Ovary (tissue), 9 donors: Measurements from ENCODE around the gene GRAMD1B. TPM values are rescaled to one million over a fixed set of nuclear protein-coding genes. Genes with fewer than 3 reads are reported as not detected.

Experiments used
- DNase-seq, 5 donors: peaks; one replicate each; pipeline ENCODE4 v3.0.0-alpha.2; 2019 to 2020
- H3K27ac ChIP-seq, 2 donors: fragments of 200-600 bp; one replicate each; pipeline versions ENCODE4 v1.5.1 to v1.8.0; 2019 to 2022
- H3K27me3 ChIP-seq: fragments of 200-600 bp; one replicate; pipeline ENCODE4 v1.8.0; 2022
- H3K36me3 ChIP-seq: fragments of 200-600 bp; sonication (generic); one replicate; pipeline ENCODE4 v1.5.1; 2019
- H3K4me1 ChIP-seq: one replicate; pipeline ENCODE4 v1.8.1; 2013; ENCODE audit warnings: mild to moderate bottlenecking, moderate library complexity; ENCODE audit not compliant: insufficient read depth
- H3K4me3 ChIP-seq: fragments of 200-600 bp; sonication (generic); one replicate; pipeline ENCODE4 v1.5.1; 2017
- H3K9me3 ChIP-seq, 2 donors: fragments of 200-600 bp in 1 of 2; sonication (generic) in 1 of 2; one replicate each; pipeline versions ENCODE4 v1.5.1 to v1.8.1; 2013 to 2019; ENCODE audit warnings: mild to moderate bottlenecking in 1 of 2, moderate library complexity in 1 of 2
- EP300 ChIP-seq: sonication (generic); formaldehyde crosslinking; IDR thresholded peaks from one replicate; pipeline ENCODE4 v1.6.1; 2017; ENCODE audit warnings: antibody characterized with exemption
- POLR2A ChIP-seq: fragments of 450-650 bp; IDR thresholded peaks from one replicate; pipeline ENCODE4 v1.6.1; 2017; ENCODE audit warnings: antibody characterized with exemption, mild to moderate bottlenecking, moderate library complexity
- WGBS, 3 donors: extraction: QIAGEN DNeasy Blood & Tissue Kit in 1 of 3; methylation state at CpG; one replicate each; pipeline versions ENCODE4 v1.1.5 to v1.1.7; 2013 to 2017; 5-methylcytosine and 5-hydroxymethylcytosine counted together
- intact Hi-C, 4 donors: fragments of 100-400 bp; cut with DNase I; formaldehyde crosslinking; loops; one replicate each; pipeline versions ENCODE4 v1.11.0 to v1.15.1; 2022 to 2023
- polyA plus RNA-seq, 2 donors: library from polyadenylated mRNA; stranded (reverse); fragments of 200-250 nt in 1 of 2; fragments of 350-450 nt in 1 of 2; fragmentation: Illumina TruSeq in 1 of 2; extraction: RNeasy Lipid Tissue Mini Kit (QIAGEN cat#74804) in 1 of 2; gene quantifications; one replicate each; pipeline ENCODE4 v1.2.3, GENCODE V29; 2013 to 2014
- total RNA-seq, 7 donors: library from RNA; depleted of rRNA in 2 of 7; stranded (reverse); fragments of >200 nt in 2 of 7; fragmentation: NEBNext Ultra II Directional in 3 of 7; extraction: Animal tissue kit (Norgen Biotek cat#: 25700) in 3 of 7; gene quantifications; one replicate each; pipeline versions ENCODE4 v1.1.0 to v1.2.4, GENCODE V29; 2016 to 2023
- TF ChIP-seq, protein P1 (sequence below), 3 donors: fragments of 450-650 bp in 2 of 3; fragments of 200-600 bp in 1 of 3; IDR thresholded peaks; one replicate each; pipeline versions ENCODE4 v1.5.1 to v1.8.0; 2016 to 2022; ENCODE audit warnings: antibody characterized with exemption in 3 of 3, mild to moderate bottlenecking in 1 of 3
- donor health status: DM: no; HTN: no; CAD: no; lungs with moderate emphysema.
- donor health status: DM: no; HTN: no; CAD: no.
- donor health status: Bipolar disorder and iron deficiency.
- donor health status: DM: yes; HTN: yes; CAD: no.
- donor health status: DM: no; HTN: no; CAD: no.
- donor health status: DM: yes; HTN: yes; CAD: no.

GRAMD1B gene
- total and polyA plus RNA-seq, 9 donors, result 10.8 to 185 (median 25.4) TPM

DNA sequence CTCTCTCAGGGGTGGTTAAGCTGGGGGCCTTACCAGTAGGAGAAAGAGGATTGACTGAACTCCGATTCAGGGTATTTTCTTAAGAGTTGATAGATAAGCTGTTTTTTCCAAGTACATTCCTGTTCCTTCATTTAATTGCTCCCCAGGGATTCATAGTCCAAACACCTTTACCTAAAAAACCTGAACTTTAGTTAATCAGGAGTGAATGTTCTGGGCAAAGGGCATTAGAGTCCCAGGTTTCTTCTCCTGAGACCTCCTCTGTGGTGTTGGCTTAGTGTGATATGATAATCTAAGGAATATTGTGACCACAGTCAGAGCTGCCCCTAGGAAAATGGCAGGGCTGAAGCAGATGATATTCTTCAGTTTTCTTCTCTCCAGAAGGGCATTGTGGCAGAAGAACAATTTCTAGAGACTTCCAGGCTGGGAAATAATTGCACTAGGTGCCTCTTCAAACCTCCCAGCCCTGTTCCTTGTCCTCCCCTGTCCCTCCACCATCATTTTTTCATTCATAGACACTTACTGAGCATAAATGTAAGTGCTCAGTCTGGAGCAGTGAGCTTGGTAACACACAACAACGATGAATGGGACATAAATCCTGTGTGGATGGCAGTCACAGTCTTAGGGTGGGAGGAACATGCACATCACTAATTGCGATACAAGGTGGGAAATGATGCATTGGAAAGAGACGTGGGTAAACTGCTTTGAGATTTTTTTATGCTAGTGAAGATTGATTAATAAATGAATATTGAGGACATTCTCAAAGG is 11.5 kb upstream of the GRAMD1B start:
- Histone ChIP-seq H3K27me3 (no peaks in the 10 kb centered on the region), H3K9me3 (no peaks in the 10 kb centered on the region), H3K27ac (no peak overlapping the region), H3K36me3 (no peaks in the 10 kb centered on the region), H3K4me1 (no peaks in the 10 kb centered on the region), H3K4me3 (no peak overlapping the region)
- TF ChIP-seq POLR2A, result no peak
- TF ChIP-seq, protein P1, sequence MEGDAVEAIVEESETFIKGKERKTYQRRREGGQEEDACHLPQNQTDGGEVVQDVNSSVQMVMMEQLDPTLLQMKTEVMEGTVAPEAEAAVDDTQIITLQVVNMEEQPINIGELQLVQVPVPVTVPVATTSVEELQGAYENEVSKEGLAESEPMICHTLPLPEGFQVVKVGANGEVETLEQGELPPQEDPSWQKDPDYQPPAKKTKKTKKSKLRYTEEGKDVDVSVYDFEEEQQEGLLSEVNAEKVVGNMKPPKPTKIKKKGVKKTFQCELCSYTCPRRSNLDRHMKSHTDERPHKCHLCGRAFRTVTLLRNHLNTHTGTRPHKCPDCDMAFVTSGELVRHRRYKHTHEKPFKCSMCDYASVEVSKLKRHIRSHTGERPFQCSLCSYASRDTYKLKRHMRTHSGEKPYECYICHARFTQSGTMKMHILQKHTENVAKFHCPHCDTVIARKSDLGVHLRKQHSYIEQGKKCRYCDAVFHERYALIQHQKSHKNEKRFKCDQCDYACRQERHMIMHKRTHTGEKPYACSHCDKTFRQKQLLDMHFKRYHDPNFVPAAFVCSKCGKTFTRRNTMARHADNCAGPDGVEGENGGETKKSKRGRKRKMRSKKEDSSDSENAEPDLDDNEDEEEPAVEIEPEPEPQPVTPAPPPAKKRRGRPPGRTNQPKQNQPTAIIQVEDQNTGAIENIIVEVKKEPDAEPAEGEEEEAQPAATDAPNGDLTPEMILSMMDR (IDR thresholded peaks at IDR 0.05), result no peak
- no peak for TF ChIP-seq EP300
- intact Hi-C loops, result no loop called here
- WGBS, 3 donors, result 75 to 77% (median 77%) methylated on average over 4 of the region's 4 CpGs
- no peak for DNase-seq

DNA sequence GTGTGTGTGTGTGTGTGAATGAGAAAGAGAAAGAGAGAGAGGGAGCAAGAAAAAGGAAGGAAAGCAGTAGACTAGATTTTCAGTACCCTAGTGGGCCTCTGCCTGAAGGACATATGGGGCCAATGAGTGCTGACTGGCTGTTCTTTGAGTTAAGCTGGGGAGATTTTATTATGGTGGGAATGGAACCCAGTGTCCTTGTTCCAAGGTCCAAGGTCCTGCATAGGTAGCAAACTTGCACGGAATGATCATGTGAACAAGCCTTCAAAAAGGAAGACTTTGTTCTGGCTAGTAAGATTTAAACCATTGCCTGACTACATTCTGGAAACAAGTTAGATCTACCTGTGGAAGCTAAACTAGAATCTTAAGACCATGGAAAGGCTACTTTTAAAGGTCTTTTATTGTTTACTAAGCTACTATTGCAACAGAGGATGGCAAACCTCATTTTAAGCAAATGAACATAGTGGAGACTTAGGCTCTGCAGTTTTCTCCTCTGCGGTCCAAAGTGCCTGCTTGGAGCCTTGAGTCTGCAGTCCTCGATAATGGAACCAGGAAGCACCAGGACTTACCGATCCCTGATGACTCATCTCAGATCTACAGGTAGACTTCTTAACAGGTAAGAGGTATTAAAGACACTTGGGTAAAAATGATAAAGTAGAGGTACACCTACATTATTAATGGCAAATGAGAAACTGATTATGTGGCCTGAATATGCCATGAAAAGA is 10.2 kb upstream of the GRAMD1B start:
- Histone ChIP-seq H3K4me1 (no peaks in the 10 kb centered on the region), H3K27me3 (no peaks in the 10 kb centered on the region), H3K36me3 (no peaks in the 10 kb centered on the region), H3K27ac (no peak overlapping the region), H3K4me3 (no peak overlapping the region), H3K9me3 (no peaks in the 10 kb centered on the region)
- no peak for DNase-seq
- WGBS, 3 donors, result 92 to 96% (median 92%) methylated on average over 4 of the region's 4 CpGs
- intact Hi-C loops, result no loop called here
- TF ChIP-seq, protein P1 (IDR thresholded peaks at IDR 0.05), result no peak
- TF ChIP-seq POLR2A (no peak), EP300 (no peak)

DNA sequence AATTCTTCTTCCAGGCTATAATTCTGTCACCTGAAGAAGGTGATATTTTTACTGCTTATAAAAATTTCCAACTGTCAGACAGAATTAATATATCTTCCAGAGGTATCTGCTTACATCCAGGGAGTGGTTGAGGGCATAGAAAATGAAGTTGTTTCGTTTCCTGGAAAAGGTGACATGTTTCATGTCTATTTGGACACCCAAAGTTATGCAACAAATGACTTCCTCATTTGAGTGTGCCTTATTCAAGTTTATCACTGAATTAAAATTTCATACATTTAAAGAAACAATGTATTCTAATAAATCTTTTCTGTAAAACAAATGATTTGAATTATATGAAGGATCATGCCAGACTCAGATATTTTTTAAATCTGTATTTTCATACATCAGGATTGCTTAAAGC is 8.5 kb upstream of the GRAMD1B start:
- Histone ChIP-seq H3K27me3 (no peaks in the 10 kb centered on the region), H3K9me3 (no peaks in the 10 kb centered on the region), H3K27ac (no peak overlapping the region), H3K36me3 (no peaks in the 10 kb centered on the region), H3K4me3 (no peak overlapping the region), H3K4me1 (no peaks in the 10 kb centered on the region)
- TF ChIP-seq POLR2A (no peak), EP300 (no peak)
- TF ChIP-seq, protein P1 (IDR thresholded peaks at IDR 0.05), result no peak
- intact Hi-C loops, result no loop called here
- DNase-seq, result no peak
- 61 to 72% (median 66%) methylated on average over 1 of the region's 1 CpG for WGBS, 3 donors

DNA sequence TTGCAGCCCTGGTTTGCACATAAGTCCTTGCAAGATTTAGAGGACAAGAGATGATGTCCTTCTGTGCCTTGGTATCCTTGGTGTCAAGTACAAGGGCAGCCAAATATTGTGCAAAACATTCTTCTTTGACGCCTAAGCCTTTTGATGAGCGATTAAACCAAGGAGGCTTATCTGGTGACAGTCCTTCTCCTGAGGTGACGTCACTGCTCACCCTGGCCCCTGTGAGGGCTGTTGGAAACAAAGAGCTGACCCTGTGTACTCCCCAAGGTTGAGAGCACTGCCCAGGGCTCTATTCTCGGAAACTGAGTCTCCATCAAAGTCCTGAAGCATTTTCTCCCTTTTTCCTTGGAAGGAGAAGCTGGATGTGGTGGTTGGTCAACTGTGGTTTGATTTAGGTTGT is 4.7 kb upstream of the GRAMD1B start:
- intact Hi-C loops, result no loop called here
- no peak for TF ChIP-seq EP300
- TF ChIP-seq, protein P1 (IDR thresholded peaks at IDR 0.05), result no peak
- TF ChIP-seq POLR2A, result no peak
- no peaks in the 10 kb centered on the region for H3K27me3 ChIP-seq
- DNase-seq, result no peak
- no peaks in the 10 kb centered on the region for H3K9me3 ChIP-seq
- 78 to 84% (median 83%) methylated on average over 4 of the region's 4 CpGs for WGBS, 3 donors
- no peak overlapping the region for H3K4me3 ChIP-seq
- no peaks in the 10 kb centered on the region for H3K36me3 ChIP-seq
- no peak overlapping the region for H3K27ac ChIP-seq
- H3K4me1 ChIP-seq, result peaks cover 17% of the 10 kb centered on the region
